GM21737 (cell line): ENCODE measurements around the gene APBB3.
"Not testable (repeated sequence)": the region's sequence is repeated elsewhere in the genome, so short reads cannot be mapped to it uniquely, and the experiment has no call there.

ENCODE experiments used
- ATAC-seq: cut with Tn5 transposase; IDR thresholded peaks from one replicate; pipeline ENCODE4 v1.9.1; 2021; ENCODE audit warnings: mild to moderate bottlenecking, moderate library complexity; ENCODE audit not compliant: unreplicated experiment

The APBB3 gene, protein sequence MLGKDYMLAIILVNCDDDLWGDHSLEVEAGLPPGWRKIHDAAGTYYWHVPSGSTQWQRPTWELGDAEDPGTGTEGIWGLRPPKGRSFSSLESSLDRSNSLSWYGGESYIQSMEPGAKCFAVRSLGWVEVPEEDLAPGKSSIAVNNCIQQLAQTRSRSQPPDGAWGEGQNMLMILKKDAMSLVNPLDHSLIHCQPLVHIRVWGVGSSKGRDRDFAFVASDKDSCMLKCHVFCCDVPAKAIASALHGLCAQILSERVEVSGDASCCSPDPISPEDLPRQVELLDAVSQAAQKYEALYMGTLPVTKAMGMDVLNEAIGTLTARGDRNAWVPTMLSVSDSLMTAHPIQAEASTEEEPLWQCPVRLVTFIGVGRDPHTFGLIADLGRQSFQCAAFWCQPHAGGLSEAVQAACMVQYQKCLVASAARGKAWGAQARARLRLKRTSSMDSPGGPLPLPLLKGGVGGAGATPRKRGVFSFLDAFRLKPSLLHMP

DNA sequence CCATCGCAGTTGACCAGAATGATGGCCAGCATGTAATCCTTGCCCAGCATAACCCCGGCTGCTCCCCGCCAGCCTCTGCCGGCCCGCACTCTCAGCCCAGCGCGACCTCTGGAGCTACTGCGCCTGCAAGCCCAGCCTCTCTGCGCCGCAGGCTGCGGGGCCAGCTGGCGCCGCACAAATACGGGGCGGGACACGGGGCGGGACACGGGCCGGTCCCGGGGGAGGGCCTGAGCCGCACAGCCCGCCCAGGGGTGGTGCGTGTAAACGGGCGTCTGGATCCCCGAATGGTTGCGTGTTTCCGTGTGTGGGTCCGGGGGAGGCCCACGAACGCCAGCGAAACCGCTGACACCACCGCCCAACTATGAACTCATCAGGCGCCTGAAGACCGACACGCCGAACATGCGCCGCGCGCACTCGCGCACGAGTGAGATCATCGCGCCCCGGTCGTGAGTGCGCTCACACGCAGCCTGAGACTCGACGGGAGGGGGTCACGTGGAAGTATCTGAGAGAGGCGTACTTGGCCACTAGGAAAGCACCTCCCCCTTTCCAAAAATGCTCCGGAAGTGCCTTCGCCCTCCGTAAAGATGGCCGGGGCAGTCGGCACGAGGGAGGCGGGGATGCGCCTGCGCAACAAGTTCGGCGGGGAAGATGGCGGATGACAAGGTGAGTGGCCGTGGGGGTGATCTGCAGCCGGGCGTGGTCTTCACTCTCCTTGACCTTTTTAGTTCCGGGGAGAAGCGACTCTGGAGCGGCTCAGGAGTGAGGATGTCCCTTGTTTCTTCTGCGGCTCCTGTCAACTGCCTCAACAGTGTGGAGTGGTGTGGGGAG is at the start of gene APBB3, which contains the start of gene SLC35A4:
TSS of gene APBB3 (minus strand) at position 403 of the 828 bp plus-strand sequence. CDS start at position 50, 353 bp downstream.
TSS of gene SLC35A4 (plus strand) at position 633 of the 828 bp plus-strand sequence. CDS start 2,342 bp downstream, outside the sequence.
- ATAC-seq: peak; percentile 83

DNA sequence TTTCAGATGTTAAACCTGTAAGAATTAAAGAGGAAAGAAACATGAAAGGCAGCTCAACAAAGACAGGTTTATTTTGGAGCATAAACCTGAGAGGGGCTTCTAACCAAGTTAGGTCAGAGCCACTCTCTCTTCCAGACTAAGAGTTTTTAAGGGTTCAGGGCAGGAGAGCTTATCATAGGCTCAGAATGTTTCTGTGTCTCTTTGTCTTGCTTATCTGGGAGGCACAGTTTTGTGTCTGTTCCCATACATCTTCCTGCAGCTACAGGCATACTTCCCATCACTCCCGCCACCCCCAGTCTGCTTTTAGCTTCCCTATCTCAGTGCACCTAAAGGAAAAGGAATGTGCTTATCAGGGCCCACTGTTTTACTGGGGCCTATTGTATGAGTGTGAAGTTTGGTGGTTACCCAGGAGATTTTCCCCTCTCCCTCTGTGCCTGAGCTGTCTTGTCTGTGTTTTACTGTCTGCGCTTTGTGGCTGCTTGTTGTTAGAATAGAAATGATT is 46.7 kb upstream of the APBB3 start:
- no peak for ATAC-seq

DNA sequence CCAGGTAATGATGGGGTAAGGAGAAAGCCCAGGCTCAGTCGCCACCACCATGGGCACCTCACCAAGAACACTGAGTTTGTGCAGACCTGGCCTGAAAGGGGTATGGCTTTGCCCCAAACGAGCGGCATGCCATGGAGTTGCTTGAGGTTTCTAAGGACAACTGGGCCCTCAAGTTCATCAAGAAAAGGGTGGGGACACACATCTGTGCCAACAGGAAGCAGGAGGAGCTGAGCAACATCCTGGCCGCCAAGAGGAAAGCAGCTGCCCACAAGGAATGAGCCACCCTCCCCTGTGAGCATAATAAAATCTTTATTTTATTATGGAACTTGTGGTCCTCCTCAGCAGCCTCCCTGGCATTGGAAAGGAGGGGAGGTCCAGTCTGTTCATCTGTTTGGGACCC is 44.7 kb upstream of the APBB3 start:
- ATAC-seq: no peak

DNA sequence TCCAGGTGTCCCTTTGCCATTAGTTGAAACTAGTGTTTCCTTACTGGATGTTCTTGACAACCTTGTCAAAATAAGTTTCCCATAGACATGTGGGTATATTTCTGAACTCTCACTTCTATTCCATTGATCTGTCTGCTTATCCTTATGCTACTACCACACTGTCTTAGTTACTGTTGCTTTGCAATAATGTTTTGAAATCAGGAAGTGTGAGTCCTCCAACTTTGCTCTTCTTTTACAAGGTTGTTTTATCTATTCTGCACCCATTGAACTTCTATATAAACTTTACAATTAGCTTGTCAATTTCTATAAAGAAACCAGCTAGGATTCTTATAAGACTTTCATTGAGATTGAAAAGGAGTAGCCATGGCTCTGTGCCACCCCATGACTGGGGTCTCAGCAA is 44.3 kb upstream of the APBB3 start:
- ATAC-seq: no peak

DNA sequence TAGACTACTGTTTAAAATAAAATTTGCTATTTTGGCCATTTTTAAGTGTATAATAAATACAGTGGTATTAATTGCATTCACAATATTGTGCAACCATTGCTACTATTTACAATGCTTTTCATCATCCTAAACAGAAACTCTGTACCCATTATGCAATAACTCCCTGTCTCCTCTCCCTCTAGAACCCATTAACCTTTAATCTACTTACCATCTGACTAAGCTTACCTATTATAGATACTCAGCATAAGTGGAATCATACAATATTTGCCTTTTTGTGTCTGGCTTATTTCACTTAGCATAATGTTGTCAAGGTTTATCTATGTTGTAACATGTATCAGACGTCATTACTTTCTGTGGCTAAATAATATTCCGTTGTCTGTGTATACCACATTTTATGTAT is 42.6 kb upstream of the APBB3 start:
- ATAC-seq: no peak

DNA sequence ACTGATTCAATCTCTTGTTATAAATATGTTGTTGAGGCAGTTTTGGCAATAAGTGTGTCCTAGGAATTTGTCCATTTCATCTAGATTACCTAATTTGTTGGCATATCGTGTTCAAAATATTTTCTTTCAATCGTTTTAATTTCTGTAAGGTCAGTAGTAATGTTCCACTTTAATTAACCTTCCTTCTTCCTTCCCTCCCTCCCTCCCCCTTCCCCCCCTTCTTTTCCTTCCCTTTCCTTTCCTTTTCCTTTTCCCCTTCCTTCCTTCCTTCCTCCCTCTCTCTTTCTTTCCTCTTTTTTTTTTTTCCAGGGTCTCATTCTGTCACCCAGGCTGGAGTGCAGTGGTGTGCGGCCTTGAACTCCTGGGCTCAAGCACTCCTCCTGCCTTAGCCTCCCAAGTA is 41.5 kb upstream of the APBB3 start:
- ATAC-seq: no peak

DNA sequence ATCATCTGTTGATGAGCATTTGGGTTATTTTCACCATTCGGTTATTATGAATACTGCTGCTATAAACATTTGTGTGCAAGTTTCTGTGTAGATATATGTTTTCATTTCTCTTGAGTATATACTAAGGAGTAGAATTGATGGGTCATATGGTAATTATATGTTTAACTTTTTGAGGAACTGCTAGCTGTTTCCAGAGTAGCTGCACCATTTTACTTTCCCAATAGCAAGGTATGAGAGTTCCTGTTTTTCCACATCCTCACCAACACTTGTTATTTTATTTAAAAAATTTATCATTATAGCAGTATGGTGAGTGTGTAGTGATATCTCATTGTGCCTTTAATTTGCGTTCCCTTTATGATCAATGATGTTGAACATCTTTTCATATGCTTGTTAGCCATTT is 39.3 kb upstream of the APBB3 start:
- ATAC-seq: no peak

DNA sequence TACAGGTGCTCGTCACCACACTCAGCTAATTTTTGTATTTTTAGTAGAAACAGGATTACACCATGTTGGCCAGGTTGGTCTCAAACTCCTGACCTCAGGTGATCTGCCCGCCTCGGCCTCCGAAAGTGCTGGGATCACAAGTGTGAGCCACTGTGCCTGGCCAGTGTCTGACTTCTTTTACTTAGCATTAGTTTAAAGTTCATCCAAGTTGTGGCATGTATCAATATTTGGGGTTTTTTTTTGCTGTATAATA is 39.0 kb upstream of the APBB3 start:
- ATAC-seq: not testable (repeated sequence)

DNA sequence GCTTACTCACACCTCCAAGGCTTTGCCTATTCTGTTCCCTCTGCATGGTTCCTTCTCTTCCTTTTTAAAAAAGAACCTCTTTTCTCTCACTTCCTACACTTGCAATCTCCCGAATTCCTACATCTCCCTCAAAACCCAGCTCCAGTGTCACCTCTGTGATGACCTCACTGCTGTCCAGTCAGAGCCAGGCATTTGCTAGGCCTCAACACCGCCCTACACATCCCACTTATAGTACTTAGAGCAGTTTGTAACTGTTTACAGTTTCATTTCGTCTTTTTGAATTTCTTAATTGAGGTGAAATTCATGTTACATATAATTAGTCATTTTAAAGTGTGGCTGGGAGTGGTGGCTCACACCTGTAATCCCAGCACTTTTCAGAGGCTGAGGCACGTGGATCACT is 37.7 kb upstream of the APBB3 start:
- no peak for ATAC-seq

DNA sequence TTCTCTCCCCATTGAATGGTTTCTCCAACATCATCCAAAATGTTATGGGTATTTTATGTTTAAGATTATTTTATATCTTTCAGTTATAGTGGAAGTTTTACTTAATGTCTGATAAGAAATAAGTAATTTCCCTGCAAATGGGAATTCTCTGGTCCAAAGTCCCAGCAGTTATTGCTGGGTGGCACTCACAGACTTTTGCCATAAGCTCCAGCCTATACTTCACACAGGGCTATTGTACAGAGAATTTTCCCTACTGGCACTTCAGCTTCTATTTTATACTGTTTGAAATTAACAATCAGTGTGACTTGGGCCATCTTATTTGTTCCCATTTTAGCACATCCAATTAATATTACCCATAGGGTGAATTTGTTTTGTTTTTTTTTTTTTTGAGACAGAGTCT is 35.7 kb upstream of the APBB3 start:
- no peak for ATAC-seq

DNA sequence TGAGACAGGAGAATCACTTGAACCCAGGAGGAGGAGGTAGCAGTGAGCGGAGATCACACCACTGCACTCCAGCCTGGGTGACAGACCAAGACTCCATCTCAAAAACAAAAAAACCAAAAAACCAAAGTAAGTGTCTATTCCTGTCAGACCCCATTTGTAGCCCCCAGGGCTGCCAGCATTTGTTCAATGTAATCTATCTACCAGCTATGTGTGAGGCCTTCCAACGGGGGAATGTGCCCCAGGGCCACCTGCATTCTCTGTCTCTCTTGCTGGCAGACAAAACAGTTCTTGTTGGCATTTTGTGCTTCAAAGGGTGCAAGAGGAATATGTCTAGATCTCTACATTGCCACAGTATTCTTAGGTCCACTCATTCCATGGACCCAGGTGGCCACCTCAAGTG is 34.4 kb upstream of the APBB3 start:
- ATAC-seq: no peak

DNA sequence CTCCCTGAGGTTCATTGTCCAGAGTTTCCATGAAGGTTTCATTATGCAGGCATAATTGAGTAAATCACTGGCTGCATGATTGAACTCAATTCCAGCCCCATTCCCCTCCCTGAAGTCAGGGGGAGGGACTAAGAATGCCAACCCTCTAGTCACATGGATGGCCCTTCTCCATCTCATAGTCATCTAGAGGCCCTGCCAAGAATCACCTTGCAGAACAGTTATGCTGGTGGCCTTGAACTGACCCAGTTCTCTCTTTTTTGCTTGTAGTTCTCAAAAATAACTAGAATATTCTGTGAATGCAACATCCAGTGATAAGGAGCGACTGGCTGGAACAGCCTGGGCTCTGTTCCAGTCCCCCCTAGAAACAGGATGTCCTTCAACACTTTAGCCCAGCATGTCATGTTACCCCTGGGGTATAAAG is 31.9 kb upstream of the APBB3 start:
- ATAC-seq: no peak

DNA sequence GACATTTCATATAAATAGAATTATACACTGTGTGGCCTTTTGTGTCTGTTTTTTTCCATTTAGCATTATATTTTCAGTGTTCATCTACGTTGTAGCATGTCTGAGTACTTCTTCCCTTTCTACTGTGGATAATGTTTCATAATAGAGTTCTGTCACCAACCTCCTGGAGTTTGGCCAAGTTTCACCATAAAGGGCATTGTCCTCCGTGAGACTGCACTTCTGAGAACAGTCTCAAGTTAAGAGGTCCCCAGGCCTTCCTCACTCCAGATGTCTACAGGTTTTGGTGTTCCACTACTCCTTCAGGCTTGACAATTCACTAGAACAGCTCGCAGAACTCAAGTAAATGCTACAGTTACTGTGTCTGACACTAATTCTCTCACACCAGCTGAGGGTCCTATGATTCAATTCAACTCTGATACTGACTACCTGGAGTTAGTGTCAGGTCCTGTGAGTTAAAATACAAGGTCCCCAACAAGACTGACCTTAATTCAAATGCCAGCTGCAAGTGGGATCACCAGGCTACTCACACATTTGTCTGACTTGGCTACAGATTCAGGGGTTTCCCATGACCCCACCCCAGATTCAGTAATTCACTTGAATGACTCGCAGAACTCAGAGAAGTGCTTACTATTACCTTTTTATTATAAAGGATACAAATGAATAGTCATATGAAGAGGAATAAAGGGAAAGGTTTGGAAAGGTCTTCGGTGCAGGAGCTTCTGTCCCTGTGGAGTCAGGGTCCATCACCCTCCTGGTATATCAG is 31.3 kb upstream of the APBB3 start:
- ATAC-seq: no peak

DNA sequence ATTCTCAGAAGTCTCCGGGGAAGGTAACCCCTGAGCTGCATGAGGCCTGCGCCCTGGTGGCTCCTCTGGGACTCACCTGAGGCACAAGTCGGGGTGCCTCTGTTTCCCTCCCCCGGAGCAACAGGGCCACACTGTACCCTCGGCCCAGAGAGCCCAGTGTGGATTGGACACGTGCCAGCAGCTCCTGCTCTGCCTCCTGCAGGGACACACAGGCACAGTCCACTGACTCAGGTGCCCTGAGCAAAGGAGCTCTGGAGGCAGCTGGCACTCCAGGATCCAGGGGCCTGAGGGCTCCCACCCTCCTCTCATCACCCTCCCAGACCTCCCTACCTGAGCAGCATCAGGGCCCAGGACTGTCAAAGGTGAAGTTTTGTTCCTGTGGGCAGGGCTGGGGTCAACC is 29.8 kb upstream of the APBB3 start:
- no peak for ATAC-seq

DNA sequence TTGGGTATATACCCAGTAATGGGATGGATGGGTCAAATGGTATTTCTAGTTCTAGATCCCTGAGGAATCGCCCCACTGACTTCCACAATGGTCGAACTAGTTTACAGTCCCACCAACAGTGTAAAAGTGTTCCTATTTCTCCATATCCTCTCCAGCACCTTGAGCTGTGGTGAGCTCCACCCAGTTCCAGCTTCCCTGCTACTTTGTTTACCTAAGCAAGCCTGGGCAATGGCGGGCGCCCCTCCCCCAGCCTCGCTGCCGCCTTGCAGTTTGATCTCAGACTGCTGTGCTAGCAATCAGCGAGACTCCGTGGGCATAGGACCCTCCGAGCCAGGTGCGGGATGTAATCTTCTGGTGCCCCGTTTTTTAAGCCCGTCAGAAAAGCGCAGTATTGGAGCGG is 28.7 kb upstream of the APBB3 start:
- not testable (repeated sequence) for ATAC-seq

DNA sequence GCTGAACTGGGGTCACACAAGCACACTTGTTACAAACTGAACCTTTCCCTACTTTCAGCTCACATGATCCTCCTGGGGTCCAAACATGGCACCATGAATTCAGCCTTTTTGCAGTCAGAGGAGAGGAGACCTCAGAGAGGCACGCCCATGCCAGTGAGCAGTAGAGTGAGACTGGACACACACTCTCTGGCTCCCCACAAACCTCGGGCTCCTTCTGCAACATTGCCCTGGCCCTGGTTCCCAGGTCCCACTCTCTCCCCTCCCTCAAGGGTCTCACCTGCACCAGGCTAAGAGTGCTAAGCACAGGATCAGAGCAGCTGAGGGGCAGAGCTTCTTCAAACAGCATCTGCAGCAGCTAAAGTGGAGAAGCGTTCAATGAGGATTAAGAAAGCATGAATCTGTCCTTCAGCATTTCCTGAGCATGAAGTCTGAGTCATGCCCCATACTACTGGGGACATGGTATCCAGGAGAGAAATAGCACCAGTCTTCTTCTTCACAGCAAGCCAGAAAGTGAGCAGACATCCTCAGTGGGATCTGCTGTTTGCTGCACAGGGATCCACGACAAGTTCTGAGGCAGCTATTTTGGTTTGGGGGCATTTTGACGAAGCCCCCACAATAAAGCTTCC is 27.5 kb upstream of the APBB3 start:
- ATAC-seq: no peak

DNA sequence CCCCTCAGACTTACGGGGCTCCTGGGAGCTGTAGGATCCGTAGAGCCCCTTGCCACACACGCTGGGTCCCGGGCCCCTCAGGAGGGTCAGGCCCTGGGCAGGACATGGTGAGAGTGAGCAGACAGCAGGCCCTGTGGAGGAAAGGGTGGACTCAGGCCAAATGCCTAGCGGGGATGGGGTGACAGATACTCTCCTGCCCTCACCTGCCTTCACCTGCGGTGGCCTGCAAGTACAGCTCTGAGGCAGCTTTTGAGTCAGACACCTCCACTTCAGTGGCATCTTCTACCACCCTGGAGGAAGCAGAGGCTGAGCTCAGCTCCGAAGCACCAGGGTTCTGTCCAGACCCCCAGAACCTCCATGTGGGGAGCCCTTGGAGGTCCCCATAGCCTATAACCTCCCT is 26.5 kb upstream of the APBB3 start:
- no peak for ATAC-seq

DNA sequence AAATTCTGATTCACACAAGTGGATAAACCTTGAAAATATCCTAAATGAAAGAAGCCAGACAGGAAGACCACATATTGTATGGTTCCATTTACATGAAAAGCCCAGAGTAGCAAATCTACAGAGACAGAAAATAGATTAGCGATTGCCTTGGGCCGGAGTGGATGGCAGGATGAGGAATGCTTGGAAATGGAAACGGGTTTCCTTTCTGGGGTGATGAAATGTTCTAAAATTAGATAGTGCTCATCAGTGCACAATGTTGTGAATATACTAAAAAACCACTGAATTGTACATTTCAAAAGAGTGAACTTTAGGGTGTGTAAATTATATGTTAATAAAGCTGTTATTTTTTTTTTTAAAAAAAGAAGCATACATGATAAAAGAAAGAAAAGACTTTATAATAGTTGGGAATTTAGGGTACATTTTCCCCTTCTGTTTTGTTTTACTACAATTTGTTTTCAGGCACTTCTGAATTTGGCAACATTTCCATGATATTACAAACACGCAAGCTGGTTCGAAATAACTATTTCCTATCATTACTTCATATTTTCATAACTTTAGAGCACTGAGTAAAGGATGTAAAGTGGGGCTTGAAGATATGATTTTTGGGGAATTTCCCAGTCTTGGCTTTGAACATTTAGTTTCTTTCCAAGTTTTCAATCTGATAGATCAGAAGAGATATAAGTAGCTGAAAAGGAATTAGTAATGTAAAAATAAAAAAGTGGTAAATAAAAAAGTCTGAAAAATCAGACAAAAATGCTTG is 24.1 kb upstream of the APBB3 start:
- ATAC-seq: no peak

DNA sequence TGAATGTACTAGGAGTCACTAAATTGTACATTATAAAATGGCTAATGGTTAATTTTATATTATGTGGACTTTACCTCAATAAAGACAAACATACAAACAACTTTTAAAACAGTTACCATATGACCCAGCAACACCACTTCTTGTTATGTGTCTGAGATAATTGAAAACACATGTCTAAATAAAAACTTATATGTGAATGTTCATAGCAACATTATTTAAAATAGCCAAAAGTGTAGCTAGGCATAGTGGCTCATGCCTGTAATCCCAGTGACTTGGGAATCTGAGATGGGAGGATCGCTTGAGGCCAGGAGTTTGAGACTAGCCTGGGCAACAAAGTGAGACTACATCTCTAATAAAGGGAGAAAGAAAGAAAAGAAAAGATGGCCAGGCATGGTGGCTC is 23.1 kb upstream of the APBB3 start:
- no peak for ATAC-seq

DNA sequence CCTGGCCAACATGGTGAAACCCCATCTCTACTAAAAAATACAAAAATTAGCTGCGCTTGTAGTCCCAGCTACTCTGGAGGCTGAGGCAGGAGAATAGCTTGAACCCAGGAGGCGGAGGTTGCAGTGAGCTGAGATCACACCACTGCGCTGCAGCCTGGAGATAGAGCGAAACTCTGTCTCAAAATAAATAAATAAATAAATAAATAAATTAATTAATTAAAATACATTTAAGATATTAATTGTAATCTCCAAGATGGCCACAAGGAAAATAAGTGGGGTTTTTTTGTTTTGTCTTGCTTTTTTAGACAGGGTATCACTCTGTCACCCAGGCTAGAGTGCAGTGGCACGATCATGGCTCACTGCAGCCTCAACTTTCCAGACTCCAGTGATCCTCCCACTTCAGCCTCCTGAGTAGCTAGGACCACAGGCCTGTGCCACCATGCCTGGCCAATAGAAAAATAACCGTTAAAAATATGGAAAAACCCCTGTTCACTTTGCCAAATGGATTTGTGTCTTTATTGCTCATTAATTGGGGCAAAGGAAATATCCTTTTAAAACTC is 14.9 kb upstream of the APBB3 start:
- not testable (repeated sequence) for ATAC-seq
